Fibroblast of lung (primary cell): ENCODE results near the gene DPYSL4.

Source experiments
- CTCF ChIP-seq, 2 donors: IDR thresholded peaks in 1 of 2; conservative IDR thresholded peaks in 1 of 2; 1 replicate in 1 of 2; 2 replicates in 1 of 2; pipeline ENCODE4 v1.5.1; 2011 to 2012; ENCODE audit warnings: low read length in 2 of 2, control low read depth in 1 of 2, inconsistent platforms in 1 of 2, low read depth in 1 of 2, mild to moderate bottlenecking in 1 of 2
- EZH2 ChIP-seq: IDR thresholded peaks from 2 replicates; pipeline ENCODE4 v1.5.1; 2012; ENCODE audit warnings: low read length, control low read depth, mild to moderate bottlenecking; ENCODE audit errors: missing control alignments

- no peak for TF ChIP-seq CTCF (conservative IDR thresholded peaks at IDR 0.05 in 1 of 2, IDR thresholded peaks at IDR 0.05 in 1 of 2; ENCODE audit: low read depth in 1 of 2, low read length in 2 of 2)
- TF ChIP-seq EZH2, result no peak
These were observed 63.2 kb downstream of the DPYSL4 start for GRCh38 chr10:132249824-132250375.
